ENCODE data around the gene ETV3.

The ETV3 gene

GRCh38 chr1:157163273-157164127 lies 25.3 kb upstream of the ETV3 start:
- no peak for DNase-seq (ENCODE audit: low read depth, low spot score)
- H3K27ac ChIP-seq: no peak overlapping the region

- DNase-seq (ENCODE audit: low read depth, low spot score): no peak
- H3K27ac ChIP-seq: no peak overlapping the region
Measured at GRCh38 chr1:157162345-157162744, 24.1 kb upstream of the ETV3 start.

GRCh38 chr1:157161901-157162300 lies 23.7 kb upstream of the ETV3 start:
- DNase-seq (ENCODE audit: low read depth, low spot score): no peak
- H3K27ac ChIP-seq: no peak overlapping the region

GRCh38 chr1:157158967-157159366 lies 20.8 kb upstream of the ETV3 start:
- H3K27ac ChIP-seq: no peak overlapping the region
- DNase-seq (ENCODE audit: low read depth, low spot score): no peak

GRCh38 chr1:157157501-157158190 lies 19.5 kb upstream of the ETV3 start:
- DNase-seq (ENCODE audit: low read depth, low spot score): no peak

GRCh38 chr1:157156058-157156541 lies 17.9 kb upstream of the ETV3 start:
- H3K27ac ChIP-seq: no peak overlapping the region
- no peak for DNase-seq (ENCODE audit: low read depth, low spot score)

More at GRCh38 chr1:157157501-157158190, 19.5 kb upstream of the ETV3 start:
- no peak overlapping the region for H3K27ac ChIP-seq

GRCh38 chr1:157155658-157156057 lies 17.5 kb upstream of the ETV3 start:
- DNase-seq (ENCODE audit: low read depth, low spot score): no peak
- no peak overlapping the region for H3K27ac ChIP-seq

GRCh38 chr1:157154940-157155514 lies 16.8 kb upstream of the ETV3 start:
- no peak overlapping the region for H3K27ac ChIP-seq
- DNase-seq (ENCODE audit: low read depth, low spot score): no peak

GRCh38 chr1:157154291-157154690 lies 16.1 kb upstream of the ETV3 start:
- no peak overlapping the region for H3K27ac ChIP-seq
- DNase-seq (ENCODE audit: low read depth, low spot score): no peak

- H3K27ac ChIP-seq: no peak overlapping the region
- DNase-seq (ENCODE audit: low read depth, low spot score): no peak
Measured at GRCh38 chr1:157153746-157154145, 15.6 kb upstream of the ETV3 start.

GRCh38 chr1:157152510-157152909 lies 14.3 kb upstream of the ETV3 start:
- H3K27ac ChIP-seq: no peak overlapping the region
- DNase-seq (ENCODE audit: low read depth, low spot score): no peak

GRCh38 chr1:157151506-157151905 lies 13.3 kb upstream of the ETV3 start:
- no peak for DNase-seq (ENCODE audit: low read depth, low spot score)
- H3K27ac ChIP-seq: no peak overlapping the region

- no peak for DNase-seq (ENCODE audit: low read depth, low spot score)
- H3K27ac ChIP-seq: no peak overlapping the region
Measured at GRCh38 chr1:157151073-157151472, 12.9 kb upstream of the ETV3 start.

- no peak for DNase-seq (ENCODE audit: low read depth, low spot score)
- no peak overlapping the region for H3K27ac ChIP-seq
Measured at GRCh38 chr1:157150631-157151030, 12.4 kb upstream of the ETV3 start.

GRCh38 chr1:157147906-157148700 lies 9.9 kb upstream of the ETV3 start:
- peak overlapping the region; percentile 25 for H3K27ac ChIP-seq

GRCh38 chr1:157147037-157147436 lies 8.8 kb upstream of the ETV3 start:
- DNase-seq (ENCODE audit: low read depth, low spot score): no peak
- no peak overlapping the region for H3K27ac ChIP-seq

More at GRCh38 chr1:157147906-157148700, 9.9 kb upstream of the ETV3 start:
- no peak for DNase-seq (ENCODE audit: low read depth, low spot score)

GRCh38 chr1:157146244-157146643 lies 8.0 kb upstream of the ETV3 start:
- no peak for DNase-seq (ENCODE audit: low read depth, low spot score)
- H3K27ac ChIP-seq: no peak overlapping the region

- peak overlapping the region; percentile 68 for H3K27ac ChIP-seq
- DNase-seq (ENCODE audit: low read depth, low spot score): no peak
Measured at GRCh38 chr1:157145076-157145475, 6.9 kb upstream of the ETV3 start.

- peak overlapping the region; percentile 68 for H3K27ac ChIP-seq
- DNase-seq (ENCODE audit: low read depth, low spot score): peak; percentile 37
Measured at GRCh38 chr1:157144509-157144908, 6.3 kb upstream of the ETV3 start.

- peak overlapping the region; percentile 68 for H3K27ac ChIP-seq
- DNase-seq (ENCODE audit: low read depth, low spot score): no peak
Measured at GRCh38 chr1:157142765-157143423, 4.7 kb upstream of the ETV3 start.
